GM12874 (cell line): ENCODE measurements around the gene CDRT15.
"Not testable (repeated sequence)": the region's sequence is repeated elsewhere in the genome, so short reads cannot be mapped to it uniquely, and the experiment has no call there.

ENCODE experiments used
- TF ChIP-seq, protein P1 (sequence below): IDR thresholded peaks from 2 replicates; pipeline ENCODE4 v1.5.1; 2011; ENCODE audit warnings: low read depth, mild to moderate bottlenecking, control low read depth, low read length, moderate library complexity; ENCODE audit not compliant: insufficient read depth

The CDRT15 gene

DNA sequence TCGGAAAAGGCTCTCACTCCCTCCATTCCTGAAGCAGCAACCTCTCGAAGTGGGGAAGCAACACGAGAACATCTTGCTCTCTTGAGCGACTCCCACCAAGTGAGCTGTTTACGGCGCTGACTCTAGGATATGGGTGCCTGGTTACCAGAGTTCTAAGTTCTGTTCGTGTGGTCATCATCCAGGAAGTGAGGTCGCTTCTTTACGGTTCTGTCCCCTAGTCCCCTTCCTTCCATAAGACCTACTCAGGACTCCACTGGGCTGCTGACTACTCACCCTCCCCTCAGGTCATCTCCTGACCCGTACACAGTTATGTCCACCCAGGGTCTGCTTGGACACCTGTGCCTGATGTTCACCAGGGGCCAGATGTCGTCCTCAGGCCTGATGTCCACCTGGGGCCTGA lies at the start of gene CDRT15:
Gene CDRT15 (minus strand): TSS at position 101 of the 400 bp plus-strand sequence. CDS start 29 bp downstream, at position 72.
- TF ChIP-seq, protein P1, sequence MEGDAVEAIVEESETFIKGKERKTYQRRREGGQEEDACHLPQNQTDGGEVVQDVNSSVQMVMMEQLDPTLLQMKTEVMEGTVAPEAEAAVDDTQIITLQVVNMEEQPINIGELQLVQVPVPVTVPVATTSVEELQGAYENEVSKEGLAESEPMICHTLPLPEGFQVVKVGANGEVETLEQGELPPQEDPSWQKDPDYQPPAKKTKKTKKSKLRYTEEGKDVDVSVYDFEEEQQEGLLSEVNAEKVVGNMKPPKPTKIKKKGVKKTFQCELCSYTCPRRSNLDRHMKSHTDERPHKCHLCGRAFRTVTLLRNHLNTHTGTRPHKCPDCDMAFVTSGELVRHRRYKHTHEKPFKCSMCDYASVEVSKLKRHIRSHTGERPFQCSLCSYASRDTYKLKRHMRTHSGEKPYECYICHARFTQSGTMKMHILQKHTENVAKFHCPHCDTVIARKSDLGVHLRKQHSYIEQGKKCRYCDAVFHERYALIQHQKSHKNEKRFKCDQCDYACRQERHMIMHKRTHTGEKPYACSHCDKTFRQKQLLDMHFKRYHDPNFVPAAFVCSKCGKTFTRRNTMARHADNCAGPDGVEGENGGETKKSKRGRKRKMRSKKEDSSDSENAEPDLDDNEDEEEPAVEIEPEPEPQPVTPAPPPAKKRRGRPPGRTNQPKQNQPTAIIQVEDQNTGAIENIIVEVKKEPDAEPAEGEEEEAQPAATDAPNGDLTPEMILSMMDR: not testable (repeated sequence)

DNA sequence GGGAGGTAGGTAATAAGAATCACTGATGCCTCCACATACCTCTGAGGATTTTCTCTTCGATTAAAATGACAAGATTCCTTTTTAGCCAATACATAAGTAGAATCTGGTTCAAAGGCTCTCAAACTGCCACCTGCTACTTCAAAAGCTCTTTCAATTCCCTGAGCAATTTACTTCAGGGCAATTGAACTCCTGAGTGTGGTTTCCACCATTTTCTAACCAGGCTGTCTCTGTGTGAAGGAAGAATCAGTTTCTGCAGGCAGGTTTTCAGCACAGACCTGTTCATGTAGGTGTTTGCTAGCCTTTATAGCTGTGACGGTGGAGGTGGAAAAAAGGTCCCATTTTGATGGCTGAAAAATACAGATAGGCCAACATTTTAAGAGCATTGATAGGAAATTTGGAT lies 46.1 kb upstream of the CDRT15 start:
- TF ChIP-seq, protein P1: no peak

DNA sequence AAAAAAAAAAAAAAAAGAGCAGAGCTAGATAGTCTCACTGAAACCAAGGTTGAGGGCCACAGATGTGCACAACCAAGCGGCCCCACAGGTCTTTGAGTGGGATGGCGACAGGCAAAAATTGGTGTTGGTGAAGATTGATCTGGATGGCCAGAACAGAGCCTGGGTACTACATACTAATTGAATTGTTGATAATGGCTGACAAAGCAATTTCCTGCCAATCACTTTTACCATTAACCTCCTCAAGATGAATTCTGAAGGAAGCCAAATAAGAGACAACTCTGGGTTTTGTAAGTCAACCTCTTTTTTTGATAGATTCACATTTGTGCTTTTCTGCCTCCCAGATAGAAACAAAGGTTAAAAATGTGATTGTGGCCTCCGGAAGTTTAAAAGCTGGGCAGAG lies 44.9 kb upstream of the CDRT15 start:
- TF ChIP-seq, protein P1: no peak

DNA sequence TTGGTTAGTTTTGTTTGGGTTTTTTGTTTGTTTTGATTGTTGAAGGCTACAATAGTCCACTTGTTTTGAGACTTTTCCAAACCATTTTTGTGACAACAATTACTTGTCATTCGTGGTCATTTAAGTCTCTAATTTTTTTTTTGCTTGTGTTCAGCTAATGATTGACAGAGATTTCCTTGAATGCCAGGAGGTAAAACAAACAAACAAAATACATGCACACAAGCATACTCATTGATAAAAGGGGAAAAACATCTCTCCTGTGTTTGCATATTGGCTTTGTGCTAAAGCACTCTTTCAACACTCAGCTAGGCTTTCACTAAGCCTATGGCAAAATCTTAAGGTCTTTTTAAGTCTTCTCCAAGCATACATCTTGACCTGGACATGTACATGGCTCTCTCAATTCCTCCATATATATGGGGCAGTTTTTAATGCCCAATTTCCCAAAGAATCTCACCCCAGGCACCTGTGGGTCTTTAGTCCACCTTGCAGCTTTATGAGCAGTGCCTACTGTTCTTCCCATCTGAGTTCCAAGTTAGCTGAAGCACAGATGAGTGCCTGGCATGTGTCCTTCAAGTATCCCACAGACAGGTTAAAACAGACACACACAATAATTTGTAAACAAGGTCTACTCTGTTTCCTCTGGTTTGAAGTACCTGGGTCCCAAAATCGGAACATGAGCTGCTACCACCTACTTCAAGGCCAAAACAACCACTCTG lies 40.0 kb upstream of the CDRT15 start:
- TF ChIP-seq, protein P1: no peak

DNA sequence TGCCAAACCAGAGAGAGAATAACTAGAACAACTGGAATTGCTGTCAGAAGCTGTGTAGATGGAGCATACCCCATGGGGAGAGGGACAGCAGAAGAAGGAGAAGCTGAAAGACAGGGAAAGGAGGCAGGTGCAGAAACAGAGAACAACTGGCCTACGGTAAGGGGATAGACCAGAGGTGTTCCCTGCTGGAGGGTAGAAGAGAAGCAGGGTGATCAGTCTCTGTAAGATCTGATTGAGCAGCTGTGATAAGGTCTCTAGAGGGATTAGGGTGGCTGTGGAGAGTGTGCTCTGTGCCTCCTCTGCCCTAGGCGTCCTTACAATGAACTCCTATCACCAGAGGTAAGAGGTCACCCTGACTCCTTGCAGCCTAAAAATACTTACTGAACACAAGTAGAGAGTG lies 33.8 kb upstream of the CDRT15 start:
- TF ChIP-seq, protein P1: no peak

DNA sequence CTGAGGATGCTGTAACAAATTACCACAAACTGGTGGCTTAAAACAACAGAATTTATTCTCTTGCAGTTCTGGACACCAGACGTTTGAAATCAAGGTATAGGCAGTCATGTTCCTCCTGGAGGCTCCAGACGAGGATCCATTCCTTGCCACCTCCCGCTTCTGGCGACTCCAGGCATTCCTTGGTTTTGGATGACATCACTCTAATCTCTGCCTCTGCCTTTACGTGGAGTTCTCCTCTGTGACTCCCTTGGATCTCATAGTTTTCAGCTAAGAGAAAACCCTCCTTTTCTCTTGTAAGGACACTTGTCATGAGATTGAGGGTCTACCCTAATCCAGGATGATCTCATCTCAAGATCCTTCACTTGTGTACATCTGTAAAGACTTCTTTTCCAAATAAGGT lies 32.8 kb upstream of the CDRT15 start:
- TF ChIP-seq, protein P1: no peak

DNA sequence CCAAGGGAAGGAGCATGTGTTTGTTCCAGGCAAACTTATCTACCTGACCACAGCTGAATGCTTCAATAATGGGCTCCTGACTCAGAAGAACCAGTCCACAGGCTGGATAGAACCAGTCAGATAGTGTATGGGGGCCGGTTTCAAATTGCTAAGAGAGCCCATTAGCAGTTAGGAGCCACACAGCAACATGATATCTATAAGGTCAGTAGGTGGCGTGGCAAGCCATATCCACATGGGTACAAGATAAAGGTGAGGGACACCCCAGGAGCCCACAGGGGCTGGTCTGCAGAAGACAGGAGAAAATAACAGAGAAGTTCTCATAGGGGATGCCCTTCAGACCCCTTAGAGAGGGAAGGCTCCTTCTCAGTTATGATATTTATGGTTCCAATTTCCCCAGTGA lies 31.6 kb upstream of the CDRT15 start:
- TF ChIP-seq, protein P1: no peak
